ENCODE results near the gene NNT. TPM values are rescaled to one million over a fixed set of nuclear protein-coding genes. Genes with fewer than 3 reads are reported as not detected.
"Not testable (repeated sequence)": the region's sequence is repeated elsewhere in the genome, so short reads cannot be mapped to it uniquely, and the experiment has no call there.

Gene NNT
- total RNA-seq, 1 donor from 2014 or later: 32.9 TPM

- Histone ChIP-seq H3K27me3 (ENCODE audit: control insufficient read depth, insufficient read depth, low read length) (no peaks in the 10 kb centered on the region), H3K4me3 (ENCODE audit: low read depth, low read length) (no peak overlapping the region), H3K36me3 (ENCODE audit: control insufficient read depth, insufficient read depth, low read length) (no peaks in the 10 kb centered on the region)
- no peak for DNase-seq (ENCODE audit: low read depth)
- FAIRE-seq: no peak
- TF ChIP-seq CTCF (IDR thresholded peaks at IDR 0.05; ENCODE audit: insufficient read depth, low read length, severe bottlenecking): no peak
Observed at GRCh38 chr5:43693411-43693810, 90.4 kb downstream of the NNT start.

DNA sequence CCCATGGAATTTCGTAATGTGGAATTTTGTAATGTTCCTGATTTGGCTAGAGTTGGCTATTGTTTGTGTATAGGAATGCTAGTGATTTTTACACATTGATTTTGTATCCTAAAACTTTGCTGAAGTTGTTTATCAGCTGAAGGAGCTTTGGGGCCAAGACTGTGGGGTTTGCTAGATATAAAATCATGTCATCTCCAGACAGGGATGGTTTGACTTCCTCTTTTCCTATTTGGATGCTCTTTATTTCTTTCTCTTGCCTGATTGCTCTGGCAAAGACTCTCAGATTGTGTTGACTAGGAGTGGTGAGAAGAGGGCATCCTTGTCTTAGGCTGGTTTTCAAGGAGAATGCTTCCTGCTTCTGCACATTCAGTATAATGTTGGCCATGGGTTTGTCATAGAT, 91.0 kb downstream of the NNT start:
- Histone ChIP-seq H3K27me3 (ENCODE audit: control insufficient read depth, insufficient read depth, low read length) (no peaks in the 10 kb centered on the region), H3K4me3 (ENCODE audit: low read depth, low read length) (no peak overlapping the region), H3K36me3 (ENCODE audit: control insufficient read depth, insufficient read depth, low read length) (no peaks in the 10 kb centered on the region)
- TF ChIP-seq CTCF (IDR thresholded peaks at IDR 0.05; ENCODE audit: insufficient read depth, low read length, severe bottlenecking): no peak
- no peak for DNase-seq (ENCODE audit: low read depth)
- FAIRE-seq: no peak

DNA sequence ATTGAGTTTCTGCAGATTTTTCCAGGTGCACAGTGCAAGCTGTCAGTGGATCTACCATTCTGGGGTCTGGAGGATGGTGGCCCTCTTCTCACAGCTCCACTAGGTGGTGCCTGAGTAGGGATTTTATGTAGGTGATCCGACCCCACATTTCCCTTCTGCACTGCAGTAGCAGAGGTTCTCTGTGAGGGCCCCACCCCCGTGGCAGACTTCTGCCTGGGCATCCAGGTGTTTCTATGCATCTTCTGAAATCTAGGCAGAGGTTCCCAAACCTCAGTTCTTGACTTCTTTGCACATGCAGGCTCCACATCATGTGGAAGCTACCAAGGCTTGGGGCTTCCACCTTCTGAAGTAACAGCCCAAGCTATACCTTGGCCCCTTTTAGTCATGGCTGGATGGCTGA, 93.5 kb downstream of the NNT start:
- not testable (repeated sequence) for DNase-seq (ENCODE audit: low read depth); FAIRE-seq; H3K27me3 ChIP-seq (ENCODE audit: control insufficient read depth, insufficient read depth, low read length); H3K36me3 ChIP-seq (ENCODE audit: control insufficient read depth, insufficient read depth, low read length); H3K4me3 ChIP-seq (ENCODE audit: low read depth, low read length)

DNA sequence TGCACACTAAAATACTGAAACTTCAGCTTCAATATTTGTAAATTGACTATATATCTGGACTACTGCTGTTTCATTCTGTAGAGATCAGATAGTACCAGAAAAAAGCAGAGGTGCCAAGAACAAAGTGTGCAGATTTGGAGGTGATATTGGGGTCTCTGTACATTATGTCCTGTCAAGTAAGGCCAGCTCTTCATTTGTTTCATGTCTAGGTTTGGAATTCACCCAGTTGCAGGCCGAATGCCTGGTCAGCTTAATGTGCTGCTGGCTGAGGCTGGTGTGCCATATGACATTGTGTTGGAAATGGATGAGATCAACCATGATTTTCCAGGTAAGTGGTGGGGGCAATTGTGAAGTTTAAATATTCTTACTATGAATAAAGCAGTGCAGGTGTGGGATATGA, 96.9 kb downstream of the NNT start:
- Histone ChIP-seq H3K27me3 (ENCODE audit: control insufficient read depth, insufficient read depth, low read length) (no peaks in the 10 kb centered on the region), H3K36me3 (ENCODE audit: control insufficient read depth, insufficient read depth, low read length) (no peaks in the 10 kb centered on the region), H3K4me3 (ENCODE audit: low read depth, low read length) (no peak overlapping the region)
- DNase-seq (ENCODE audit: low read depth) (no peak), FAIRE-seq (no peak)
- no peak for TF ChIP-seq CTCF (IDR thresholded peaks at IDR 0.05; ENCODE audit: insufficient read depth, low read length, severe bottlenecking)

- H3K36me3 ChIP-seq (ENCODE audit: control insufficient read depth, insufficient read depth, low read length): no peaks in the 10 kb centered on the region
- DNase-seq (ENCODE audit: low read depth) (no peak), FAIRE-seq (no peak)
- no peak overlapping the region for H3K4me3 ChIP-seq (ENCODE audit: low read depth, low read length)
- H3K27me3 ChIP-seq (ENCODE audit: control insufficient read depth, insufficient read depth, low read length): no peaks in the 10 kb centered on the region
- no peak for TF ChIP-seq CTCF (IDR thresholded peaks at IDR 0.05; ENCODE audit: insufficient read depth, low read length, severe bottlenecking)
Observed at GRCh38 chr5:43700601-43701000, 97.6 kb downstream of the NNT start.

GRCh38 chr5:43701227-43701626, 98.2 kb downstream of the NNT start:
- Histone ChIP-seq H3K36me3 (ENCODE audit: control insufficient read depth, insufficient read depth, low read length) (no peaks in the 10 kb centered on the region), H3K4me3 (ENCODE audit: low read depth, low read length) (no peak overlapping the region), H3K27me3 (ENCODE audit: control insufficient read depth, insufficient read depth, low read length) (no peaks in the 10 kb centered on the region)
- no peak for TF ChIP-seq CTCF (IDR thresholded peaks at IDR 0.05; ENCODE audit: insufficient read depth, low read length, severe bottlenecking)
- DNase-seq (ENCODE audit: low read depth): no peak
- FAIRE-seq: no peak

Data from bronchial epithelial cell (primary cell).